Left ventricle myocardium inferior (tissue), 1 donor: ENCODE data around the gene TFDP2. TPM values are rescaled to one million over a fixed set of nuclear protein-coding genes. Genes with fewer than 3 reads are reported as not detected.

Source experiments
- DNase-seq: peaks from one replicate; pipeline ENCODE4 v3.0.0-alpha.2; 2020
- H3K27ac ChIP-seq: fragments of 200-600 bp; replicated peaks from 2 replicates; pipeline ENCODE4 v1.8.0; 2021
- H3K27me3 ChIP-seq: fragments of 200-600 bp; 2 replicates; pipeline ENCODE4 v1.8.0; 2021; ENCODE audit warnings: low read depth
- H3K36me3 ChIP-seq: fragments of 200-600 bp; 2 replicates; pipeline ENCODE4 v1.8.0; 2021
- H3K4me1 ChIP-seq: fragments of 200-600 bp; 2 replicates; pipeline ENCODE4 v1.8.0; 2021
- H3K4me3 ChIP-seq: fragments of 200-600 bp; 2 replicates; pipeline ENCODE4 v1.8.0; 2021; ENCODE audit warnings: mild to moderate bottlenecking, moderate library complexity
- H3K9me3 ChIP-seq: fragments of 200-600 bp; replicated peaks from 2 replicates; pipeline ENCODE4 v1.8.0; 2021
- intact Hi-C: fragments of 100-400 bp; cut with micrococcal nuclease; formaldehyde crosslinking; loops from one replicate; pipeline ENCODE4 v1.11.0; 2022
- total RNA-seq: library from RNA; stranded (reverse); fragmentation: NEBNext Ultra II Directional; extraction: Animal tissue kit (Norgen Biotek cat#: 25700); gene quantifications from one replicate; pipeline ENCODE4 v1.2.1, GENCODE V29; 2021
- TF ChIP-seq, protein P1 (sequence below): fragments of 200-600 bp; IDR thresholded peaks from 2 replicates; pipeline ENCODE4 v1.8.0; 2021; ENCODE audit warnings: antibody characterized with exemption, mild to moderate bottlenecking, borderline replicate concordance
- donor health status: DM: no; HTN: yes; CAD: no; lungs with severe emphysema.

TFDP2 gene
- total RNA-seq, 1 donor from 2014 or later = 67.1 TPM

- DNase-seq = no peak
- intact Hi-C loops = no loop called here
- no peaks in the 10 kb centered on the region for H3K36me3 ChIP-seq
- peaks cover 14% of the 10 kb centered on the region for H3K9me3 ChIP-seq
- H3K4me3 ChIP-seq = no peak overlapping the region
- TF ChIP-seq, protein P1, sequence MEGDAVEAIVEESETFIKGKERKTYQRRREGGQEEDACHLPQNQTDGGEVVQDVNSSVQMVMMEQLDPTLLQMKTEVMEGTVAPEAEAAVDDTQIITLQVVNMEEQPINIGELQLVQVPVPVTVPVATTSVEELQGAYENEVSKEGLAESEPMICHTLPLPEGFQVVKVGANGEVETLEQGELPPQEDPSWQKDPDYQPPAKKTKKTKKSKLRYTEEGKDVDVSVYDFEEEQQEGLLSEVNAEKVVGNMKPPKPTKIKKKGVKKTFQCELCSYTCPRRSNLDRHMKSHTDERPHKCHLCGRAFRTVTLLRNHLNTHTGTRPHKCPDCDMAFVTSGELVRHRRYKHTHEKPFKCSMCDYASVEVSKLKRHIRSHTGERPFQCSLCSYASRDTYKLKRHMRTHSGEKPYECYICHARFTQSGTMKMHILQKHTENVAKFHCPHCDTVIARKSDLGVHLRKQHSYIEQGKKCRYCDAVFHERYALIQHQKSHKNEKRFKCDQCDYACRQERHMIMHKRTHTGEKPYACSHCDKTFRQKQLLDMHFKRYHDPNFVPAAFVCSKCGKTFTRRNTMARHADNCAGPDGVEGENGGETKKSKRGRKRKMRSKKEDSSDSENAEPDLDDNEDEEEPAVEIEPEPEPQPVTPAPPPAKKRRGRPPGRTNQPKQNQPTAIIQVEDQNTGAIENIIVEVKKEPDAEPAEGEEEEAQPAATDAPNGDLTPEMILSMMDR = no peak
- H3K27ac ChIP-seq = no peak overlapping the region
- H3K27me3 ChIP-seq = no peaks in the 10 kb centered on the region
- no peaks in the 10 kb centered on the region for H3K4me1 ChIP-seq
These were observed 60.8 kb downstream of the TFDP2 start for GRCh38 chr3:142088522-142088921.

DNA sequence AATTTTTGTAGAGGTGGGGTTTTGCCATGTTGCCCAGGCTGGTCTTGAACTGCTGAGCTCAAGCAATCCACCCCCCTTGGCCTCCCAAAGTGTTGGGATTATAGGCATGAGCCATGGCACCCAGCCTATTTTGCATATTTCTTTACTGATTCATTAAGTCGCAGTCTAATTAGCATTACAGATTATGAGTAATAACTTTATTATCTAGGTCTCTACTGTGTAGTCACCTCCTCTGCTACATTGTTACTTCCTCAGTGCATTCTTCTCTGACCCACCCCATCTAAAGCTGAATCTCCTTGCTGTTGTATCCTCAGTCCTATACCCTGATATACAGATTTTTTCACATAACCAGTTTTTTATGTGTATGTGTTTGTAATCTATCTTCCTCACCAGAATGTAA lies 61.7 kb downstream of the TFDP2 start:
- no peak for DNase-seq
- intact Hi-C loops = no loop called here

GRCh38 chr3:142086581-142087090 lies 62.7 kb downstream of the TFDP2 start:
- Histone ChIP-seq H3K9me3 (peaks cover 20% of the 10 kb centered on the region), H3K4me1 (no peaks in the 10 kb centered on the region), H3K4me3 (no peak overlapping the region), H3K27me3 (no peaks in the 10 kb centered on the region), H3K27ac (no peak overlapping the region), H3K36me3 (no peaks in the 10 kb centered on the region)
- TF ChIP-seq, protein P1 = no peak
- DNase-seq = no peak
- intact Hi-C loops = no loop called here

More for the DNA sequence above, 61.7 kb downstream of the TFDP2 start:
- no peaks in the 10 kb centered on the region for H3K27me3 ChIP-seq
- H3K9me3 ChIP-seq = peaks cover 20% of the 10 kb centered on the region
- H3K36me3 ChIP-seq = no peaks in the 10 kb centered on the region
- no peaks in the 10 kb centered on the region for H3K4me1 ChIP-seq
- TF ChIP-seq, protein P1 = no peak
- H3K27ac ChIP-seq = no peak overlapping the region
- H3K4me3 ChIP-seq = no peak overlapping the region

GRCh38 chr3:142081178-142081577 lies 68.2 kb downstream of the TFDP2 start:
- no peaks in the 10 kb centered on the region for H3K4me1 ChIP-seq
- no peak for DNase-seq
- no peak overlapping the region for H3K27ac ChIP-seq
- peaks cover 38% of the 10 kb centered on the region for H3K9me3 ChIP-seq
- peaks cover 7% of the 10 kb centered on the region for H3K36me3 ChIP-seq
- intact Hi-C loops = no loop called here
- no peaks in the 10 kb centered on the region for H3K27me3 ChIP-seq
- H3K4me3 ChIP-seq = no peak overlapping the region
- TF ChIP-seq, protein P1 = no peak

GRCh38 chr3:142077859-142078500 lies 71.4 kb downstream of the TFDP2 start:
- TF ChIP-seq, protein P1 = no peak
- no peak overlapping the region for H3K27ac ChIP-seq
- H3K4me3 ChIP-seq = no peak overlapping the region
- H3K36me3 ChIP-seq = peaks cover 7% of the 10 kb centered on the region
- no peaks in the 10 kb centered on the region for H3K27me3 ChIP-seq
- intact Hi-C loops = no loop called here
- H3K9me3 ChIP-seq = peaks cover 19% of the 10 kb centered on the region
- no peaks in the 10 kb centered on the region for H3K4me1 ChIP-seq
- DNase-seq = no peak
